ENCODE data around the gene SNRPA.
"Not testable (repeated sequence)": the region's sequence is repeated elsewhere in the genome, so short reads cannot be mapped to it uniquely, and the experiment has no call there.

The SNRPA gene

DNA sequence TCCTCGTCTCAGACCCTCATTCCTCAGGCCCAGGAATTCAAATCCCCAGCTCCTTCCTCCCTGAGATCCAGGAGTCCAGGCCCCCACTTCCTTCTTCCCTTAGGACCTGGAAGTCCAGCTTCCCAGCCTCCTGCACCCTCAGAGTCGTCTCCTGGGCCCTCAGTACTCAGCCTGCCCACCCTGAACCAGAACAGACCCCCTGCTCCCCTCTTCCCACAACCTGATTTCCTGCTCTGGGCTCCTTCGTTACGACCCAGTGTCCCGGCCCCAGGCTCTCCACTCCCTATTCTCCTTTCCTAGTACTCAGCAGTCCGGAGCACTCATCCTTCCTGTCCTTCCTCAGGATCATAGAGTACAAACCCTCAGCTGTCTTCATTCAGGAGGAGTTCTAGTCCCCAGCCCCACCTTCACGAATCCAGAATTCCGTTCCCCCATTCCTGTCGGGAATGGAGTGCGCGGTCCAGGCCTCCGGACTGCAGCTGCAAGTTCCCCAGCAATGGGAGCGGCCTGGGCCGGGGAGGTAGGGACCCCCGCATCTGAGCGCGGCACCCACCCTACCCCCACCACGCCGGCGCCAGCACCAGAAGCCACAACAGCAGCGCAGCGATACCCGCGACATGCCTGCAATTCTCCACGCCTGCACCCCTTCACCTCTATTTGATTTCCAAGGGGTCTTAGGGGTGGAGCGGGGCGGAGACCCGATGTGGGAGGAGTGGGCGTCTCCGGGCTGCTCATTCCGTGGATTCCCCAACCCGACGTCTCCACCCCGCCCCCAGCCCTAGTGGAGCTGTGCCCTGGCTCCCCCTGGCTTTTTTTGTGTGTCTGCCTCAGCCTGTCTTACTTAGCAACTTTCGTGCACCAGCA lies 60.7 kb downstream of the SNRPA start:
- TF ChIP-seq, protein P1, sequence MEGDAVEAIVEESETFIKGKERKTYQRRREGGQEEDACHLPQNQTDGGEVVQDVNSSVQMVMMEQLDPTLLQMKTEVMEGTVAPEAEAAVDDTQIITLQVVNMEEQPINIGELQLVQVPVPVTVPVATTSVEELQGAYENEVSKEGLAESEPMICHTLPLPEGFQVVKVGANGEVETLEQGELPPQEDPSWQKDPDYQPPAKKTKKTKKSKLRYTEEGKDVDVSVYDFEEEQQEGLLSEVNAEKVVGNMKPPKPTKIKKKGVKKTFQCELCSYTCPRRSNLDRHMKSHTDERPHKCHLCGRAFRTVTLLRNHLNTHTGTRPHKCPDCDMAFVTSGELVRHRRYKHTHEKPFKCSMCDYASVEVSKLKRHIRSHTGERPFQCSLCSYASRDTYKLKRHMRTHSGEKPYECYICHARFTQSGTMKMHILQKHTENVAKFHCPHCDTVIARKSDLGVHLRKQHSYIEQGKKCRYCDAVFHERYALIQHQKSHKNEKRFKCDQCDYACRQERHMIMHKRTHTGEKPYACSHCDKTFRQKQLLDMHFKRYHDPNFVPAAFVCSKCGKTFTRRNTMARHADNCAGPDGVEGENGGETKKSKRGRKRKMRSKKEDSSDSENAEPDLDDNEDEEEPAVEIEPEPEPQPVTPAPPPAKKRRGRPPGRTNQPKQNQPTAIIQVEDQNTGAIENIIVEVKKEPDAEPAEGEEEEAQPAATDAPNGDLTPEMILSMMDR (IDR thresholded peaks at IDR 0.05; ENCODE audit: low read depth, low read length) = no peak
- no peak overlapping the region for H3K4me3 ChIP-seq (replicated peaks in 1 of 2; ENCODE audit: low read depth in 2 of 2, low read length in 2 of 2)
- DNase-seq (ENCODE audit: low read depth in 2 of 2) = no peak

DNA sequence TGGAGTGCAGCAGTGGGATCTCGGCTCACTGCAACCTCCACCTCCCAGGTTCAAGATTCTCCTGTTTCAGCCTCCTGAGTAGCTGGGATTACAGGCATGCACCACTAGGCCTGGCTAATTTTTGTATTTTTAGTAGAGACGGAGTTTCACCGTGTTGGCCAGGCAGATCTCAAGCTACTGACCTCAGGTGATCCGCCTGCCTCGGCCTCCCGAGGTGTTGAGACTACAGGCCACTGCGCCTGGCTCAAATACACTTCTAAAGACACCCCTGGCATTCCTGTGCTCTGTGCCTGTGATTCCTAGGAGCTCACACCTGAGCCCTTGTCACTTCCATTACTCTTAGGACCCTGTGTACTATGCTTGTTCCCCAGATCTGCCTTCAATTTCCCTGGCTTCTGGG lies 61.6 kb downstream of the SNRPA start:
- DNase-seq (ENCODE audit: low read depth in 2 of 2); H3K4me3 ChIP-seq (replicated peaks in 1 of 2; ENCODE audit: low read depth in 2 of 2, low read length in 2 of 2): not testable (repeated sequence)

DNA sequence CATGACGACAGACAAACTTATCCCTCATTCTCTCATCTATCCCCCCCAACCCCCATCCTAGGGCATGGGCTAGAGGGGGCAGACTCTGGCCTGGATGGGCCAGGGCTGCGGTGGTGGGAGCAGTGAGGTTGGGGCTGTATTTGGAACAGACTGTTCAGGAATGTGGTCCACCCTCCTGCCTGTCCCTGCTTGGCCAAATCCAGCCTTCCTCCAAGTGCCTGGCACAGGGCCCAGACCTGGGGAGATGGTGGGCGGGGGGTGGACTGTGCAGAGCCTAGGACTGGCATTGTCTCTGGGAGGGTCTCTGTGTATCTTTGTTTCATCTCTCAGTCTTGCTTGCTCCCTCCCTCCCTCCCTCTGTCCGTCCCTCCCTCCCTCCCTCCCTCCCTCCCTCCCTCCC lies 62.2 kb downstream of the SNRPA start:
- TF ChIP-seq, protein P1 (IDR thresholded peaks at IDR 0.05; ENCODE audit: low read depth, low read length) = no peak
- no peak overlapping the region for H3K4me3 ChIP-seq (replicated peaks in 1 of 2; ENCODE audit: low read depth in 2 of 2, low read length in 2 of 2)
- DNase-seq (ENCODE audit: low read depth in 2 of 2) = peak in 1 of 2 donors; percentile 74

All from cardiac fibroblast (primary cell).